Fibroblast of upper back skin (primary cell): ENCODE measurements around the gene SPAG16.
"Not testable (repeated sequence)": the region's sequence is repeated elsewhere in the genome, so short reads cannot be mapped to it uniquely, and the experiment has no call there.

ENCODE experiments used
- DNase-seq: peaks from one replicate; pipeline ENCODE4 v3.0.0-alpha.2; 2013

The SPAG16 gene

DNA sequence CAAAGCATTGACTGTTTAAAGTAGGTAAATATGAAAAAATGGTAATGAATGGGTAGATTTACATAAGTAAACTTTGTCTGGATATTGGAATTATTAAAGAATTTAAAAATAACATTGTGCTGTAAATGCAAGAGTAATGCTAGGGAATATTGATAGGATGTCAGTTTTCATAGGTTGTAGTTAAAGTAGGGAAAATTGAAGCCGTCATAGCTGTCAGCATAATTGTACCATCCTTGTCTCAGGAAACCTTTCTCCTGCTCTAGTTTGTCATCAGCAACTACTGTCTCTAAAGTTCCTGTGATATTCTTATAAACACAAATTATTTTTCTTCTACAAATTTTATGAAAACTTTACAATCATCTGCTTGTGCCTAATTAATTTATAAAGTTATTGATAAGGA, 10.1 kb upstream of the SPAG16 start:
- DNase-seq = no peak

DNA sequence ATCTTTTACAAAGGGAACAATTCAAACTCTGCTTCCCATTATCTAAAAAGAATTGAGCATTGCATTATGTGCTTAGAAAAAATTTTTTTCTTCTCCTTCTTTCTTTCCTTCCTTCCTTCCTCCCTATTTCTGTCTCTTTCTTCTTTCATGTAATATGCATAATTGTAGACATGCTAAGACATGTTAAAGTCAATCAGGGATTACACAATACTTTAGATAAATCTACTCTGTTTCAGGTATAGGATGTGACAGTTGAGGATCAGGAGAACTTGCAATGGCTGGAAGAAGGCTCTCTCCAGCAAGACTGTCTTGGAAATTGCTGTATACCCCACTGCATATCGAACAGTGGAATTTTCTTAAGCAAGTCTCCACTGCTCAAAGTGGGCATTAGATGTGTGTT, 9.0 kb upstream of the SPAG16 start:
- no peak for DNase-seq

DNA sequence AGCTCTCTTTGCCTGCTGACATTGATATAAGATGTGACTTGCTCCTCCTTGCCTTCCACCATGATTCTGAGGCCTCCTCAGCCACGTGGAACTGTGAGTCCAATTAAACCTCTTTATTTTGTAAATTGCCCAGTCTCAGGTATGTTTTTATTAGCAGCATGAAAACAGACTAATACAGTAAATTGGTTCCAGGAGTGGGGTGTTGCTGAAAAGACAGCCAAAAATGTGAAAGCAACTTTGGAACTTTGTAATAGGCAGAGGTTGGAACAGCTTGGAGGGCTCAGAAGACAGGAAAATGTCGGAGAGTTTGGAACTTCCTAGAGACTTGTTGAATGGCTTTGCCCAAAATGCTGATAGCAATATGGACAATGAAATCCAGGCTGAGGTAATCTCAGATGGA, 7.1 kb upstream of the SPAG16 start:
- DNase-seq = not testable (repeated sequence)

DNA sequence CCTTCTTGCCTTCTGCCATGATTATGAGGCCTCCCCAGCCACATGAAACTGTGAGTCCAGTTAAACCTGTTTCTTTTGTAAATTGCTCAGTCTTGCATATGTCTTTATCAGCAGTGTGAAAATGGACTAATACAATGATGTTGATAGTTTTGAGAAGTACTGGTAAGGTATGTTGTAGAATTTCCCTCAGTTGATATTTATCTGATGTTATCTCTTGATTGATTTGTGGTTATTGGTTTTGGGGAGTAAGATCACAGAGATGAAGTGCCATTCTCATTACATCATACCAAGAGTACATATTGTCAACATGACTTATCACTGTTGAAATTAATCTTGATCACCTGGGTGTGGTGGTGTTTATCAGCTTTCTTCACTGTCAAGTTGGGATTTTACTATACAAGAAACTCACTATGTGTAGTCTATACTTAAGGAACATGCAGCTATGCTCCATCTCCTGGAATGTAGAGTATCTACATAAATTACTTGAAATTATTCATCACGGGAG, 5.1 kb upstream of the SPAG16 start:
- no peak for DNase-seq

DNA sequence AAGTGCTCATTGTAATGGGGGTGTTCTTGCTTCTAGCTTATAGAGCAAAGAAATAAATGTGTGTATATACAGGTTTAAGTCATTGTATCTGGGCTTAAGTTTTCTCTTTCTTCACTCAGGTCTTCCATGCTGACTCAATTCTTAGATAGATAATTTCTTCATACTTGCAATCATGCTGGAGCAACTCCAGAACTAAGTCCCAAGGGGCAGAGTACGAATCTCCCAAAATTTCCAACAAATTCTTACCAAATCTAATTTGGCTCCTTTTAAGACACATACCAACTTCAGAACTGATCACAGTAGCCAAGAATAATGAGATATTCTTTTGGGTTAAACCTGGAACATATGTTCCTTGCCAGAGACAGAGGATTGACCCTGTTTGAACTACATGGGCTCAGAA, 4.3 kb upstream of the SPAG16 start:
- DNase-seq = peak; percentile 85

DNA sequence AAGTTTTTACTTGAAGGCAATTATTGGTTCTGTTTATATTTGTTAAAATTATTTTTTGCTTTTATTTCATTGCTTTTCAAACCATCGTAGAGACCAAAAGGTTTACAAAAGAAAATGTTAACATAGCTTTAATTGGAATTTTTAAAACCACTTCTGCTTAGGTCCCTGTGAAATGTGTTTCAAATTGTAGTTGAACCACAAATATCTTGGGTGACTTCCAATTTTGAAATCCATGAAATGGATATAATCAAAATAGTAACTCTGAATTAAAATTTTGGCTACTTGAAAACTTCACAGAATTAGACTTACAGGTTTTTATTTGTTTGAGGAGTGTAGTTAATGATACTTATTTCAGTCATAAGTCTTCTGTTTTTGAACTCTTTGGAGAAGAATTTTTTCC, 3.1 kb upstream of the SPAG16 start:
- peak; percentile 76 for DNase-seq

DNA sequence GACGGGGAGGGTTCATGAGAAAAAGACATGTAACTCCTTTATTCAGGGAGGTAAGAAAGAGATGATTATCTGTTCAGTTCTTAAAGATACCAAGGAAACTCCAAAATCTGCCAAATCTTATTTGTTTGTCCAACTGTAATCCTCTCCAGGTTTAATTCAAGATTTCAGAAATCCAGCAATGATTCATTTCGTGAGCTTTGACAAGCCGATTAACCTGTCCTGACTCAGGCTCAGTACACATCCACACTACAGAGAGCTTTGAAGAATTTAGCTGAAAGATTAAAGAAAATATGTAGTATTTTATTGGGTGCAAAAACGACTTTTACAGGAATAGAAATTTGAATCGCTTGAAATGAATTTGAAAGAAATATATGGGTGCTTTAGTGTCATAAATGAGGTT, 1.1 kb downstream of the SPAG16 start:
- DNase-seq = no peak

DNA sequence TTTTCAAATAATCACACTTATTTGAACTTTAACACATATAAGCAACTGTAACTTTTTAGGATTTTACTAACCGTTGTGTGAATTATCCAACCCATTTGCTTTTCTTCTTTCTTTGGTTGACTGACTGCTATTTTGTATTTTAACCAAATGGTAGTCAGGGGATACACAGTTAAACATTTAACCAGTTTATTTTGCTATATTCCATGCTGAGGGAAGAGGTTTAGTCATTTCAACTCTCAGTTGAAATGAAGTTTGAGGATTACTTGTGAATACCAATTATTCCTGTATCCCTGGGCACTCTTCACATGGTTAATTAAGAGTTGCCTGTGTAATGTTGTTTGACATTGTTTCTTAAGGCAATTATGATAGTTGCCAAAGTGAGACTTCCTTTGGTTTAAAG, 1.9 kb downstream of the SPAG16 start:
- no peak for DNase-seq

DNA sequence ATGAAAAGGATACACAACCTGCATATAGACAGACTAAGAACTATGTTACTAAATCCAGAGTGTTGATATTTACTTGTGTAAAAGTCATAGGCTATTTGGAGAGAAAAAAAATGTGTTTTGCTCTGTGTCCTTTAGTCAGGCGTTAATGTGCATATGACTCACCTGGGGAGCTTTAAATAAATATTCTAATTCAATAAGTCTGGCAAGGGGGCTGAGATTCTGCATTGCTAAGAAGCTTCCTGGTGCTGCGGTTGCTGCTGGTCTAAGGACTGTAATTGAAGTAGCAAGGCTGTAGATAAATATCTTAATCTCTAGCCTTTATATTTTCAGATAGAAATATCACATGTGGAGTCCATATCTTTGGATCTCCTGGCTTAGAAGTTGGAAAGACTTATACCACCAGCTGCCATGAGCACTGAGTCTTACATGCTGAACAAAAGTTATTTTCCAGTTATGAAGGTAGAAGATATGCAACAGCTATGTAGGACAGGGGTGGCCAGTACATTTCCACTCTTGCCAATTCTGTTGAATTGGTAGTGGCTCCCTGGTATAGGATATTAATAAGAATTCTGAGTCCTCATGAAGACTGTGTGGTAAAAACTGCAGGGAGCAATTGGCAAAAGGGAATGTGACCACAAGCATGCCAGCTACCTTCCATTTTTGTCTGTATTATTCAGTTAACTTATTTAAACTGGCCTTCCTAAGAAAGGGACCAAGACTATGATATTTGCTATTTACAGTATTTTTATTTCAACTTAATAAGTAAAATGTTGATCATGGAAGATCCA, 4.8 kb downstream of the SPAG16 start:
- DNase-seq = peak; percentile 25

DNA sequence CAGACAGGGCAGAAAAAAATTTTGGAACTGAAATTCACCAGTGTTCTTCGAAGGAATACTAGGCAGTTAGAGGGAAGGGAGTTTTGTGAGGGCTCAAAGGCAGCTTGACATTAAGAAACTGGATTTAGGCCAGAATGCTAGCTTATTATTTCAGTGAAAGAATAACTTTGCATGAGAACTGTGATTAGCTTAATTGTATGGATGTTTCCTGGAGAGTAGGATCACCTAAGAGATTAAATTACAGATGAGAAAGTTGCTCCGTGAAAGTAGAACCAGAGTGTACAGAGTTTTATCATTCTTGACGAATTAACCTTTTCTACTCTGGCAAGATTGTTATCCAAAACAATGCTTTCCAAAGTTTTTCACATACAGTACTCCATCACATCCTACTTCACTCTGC, 6.2 kb downstream of the SPAG16 start:
- no peak for DNase-seq

DNA sequence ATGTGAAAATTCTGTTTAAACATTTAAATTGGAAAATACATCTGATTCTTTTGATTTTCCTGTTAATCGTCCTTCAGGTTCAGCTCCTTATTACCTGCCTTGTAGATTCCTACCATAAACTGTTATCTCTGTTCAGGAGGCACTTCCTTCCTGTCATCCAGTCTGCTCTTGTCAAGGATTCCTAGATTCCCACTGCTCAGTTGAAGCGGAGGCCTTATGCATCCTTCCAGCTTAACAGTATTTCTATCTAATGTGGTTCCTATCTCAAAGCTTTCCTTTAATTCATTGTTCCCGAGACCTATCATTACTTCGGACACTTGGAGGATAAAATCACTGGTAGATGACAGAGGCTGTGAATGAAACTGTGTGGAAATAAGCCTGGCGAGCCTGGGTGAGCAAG, 12.0 kb downstream of the SPAG16 start:
- DNase-seq = no peak

DNA sequence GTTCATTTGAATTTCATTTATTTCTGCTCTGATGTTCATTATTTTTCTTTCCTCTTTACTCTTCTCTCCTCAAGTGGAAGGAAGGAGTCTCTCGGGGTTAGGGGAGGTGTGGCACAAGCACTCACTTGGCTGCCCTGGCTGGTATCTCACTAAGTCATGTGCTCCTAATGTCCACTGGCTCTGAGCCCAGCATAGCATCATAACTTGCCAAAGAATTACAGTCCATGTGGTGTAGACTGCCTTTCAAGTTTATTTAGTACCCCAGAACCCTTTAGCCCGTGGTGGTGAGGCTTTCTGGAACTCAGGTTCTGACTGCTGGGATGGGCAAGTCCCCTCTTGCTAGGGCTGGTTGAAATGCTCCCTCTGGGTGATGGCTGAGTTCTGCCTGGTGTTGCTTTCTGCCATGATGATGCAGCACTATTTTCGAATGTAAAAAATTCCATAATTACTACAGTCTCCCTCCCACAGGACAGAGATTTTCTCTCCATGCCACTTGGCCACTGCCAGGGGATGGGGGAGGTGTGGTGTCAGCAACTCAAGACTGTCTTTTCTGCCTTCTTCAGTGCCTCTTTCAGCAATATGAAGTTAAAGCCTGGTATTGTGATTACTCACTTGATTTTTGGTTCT, 22.2 kb downstream of the SPAG16 start:
- DNase-seq = peak; percentile 66

DNA sequence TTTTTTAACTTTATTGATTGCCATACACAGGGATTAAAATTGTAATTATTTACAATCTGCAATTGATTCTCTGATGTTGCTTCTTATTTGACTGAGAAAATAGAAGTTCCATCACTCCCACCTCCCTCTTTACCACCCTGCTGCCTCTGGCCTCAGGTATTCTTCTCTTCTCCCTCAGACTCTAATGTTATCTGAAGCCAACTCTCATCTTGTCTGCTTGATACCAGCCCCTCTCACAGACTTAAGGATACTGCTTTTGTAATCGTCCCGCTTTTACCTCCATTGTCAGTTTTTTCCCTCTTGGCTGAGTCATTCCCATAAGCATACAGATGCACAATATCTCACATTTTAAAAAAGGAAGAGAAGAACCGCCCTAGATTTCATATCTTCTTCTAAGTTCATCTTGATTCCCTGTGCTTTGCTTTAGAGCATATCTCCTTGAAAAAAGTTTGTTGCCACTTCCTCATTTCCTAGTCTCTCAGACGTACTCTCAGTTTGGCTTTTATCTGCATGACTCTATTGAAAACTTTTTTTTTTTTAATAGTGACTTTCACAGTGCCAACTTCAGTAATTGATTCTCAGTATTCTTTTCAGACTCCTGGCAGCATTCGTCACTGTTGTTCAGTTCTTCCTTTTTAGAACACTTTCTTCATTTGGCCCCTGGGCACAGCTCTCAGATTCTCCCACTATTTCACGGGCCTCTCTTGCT, 31.1 kb downstream of the SPAG16 start:
- DNase-seq = no peak

DNA sequence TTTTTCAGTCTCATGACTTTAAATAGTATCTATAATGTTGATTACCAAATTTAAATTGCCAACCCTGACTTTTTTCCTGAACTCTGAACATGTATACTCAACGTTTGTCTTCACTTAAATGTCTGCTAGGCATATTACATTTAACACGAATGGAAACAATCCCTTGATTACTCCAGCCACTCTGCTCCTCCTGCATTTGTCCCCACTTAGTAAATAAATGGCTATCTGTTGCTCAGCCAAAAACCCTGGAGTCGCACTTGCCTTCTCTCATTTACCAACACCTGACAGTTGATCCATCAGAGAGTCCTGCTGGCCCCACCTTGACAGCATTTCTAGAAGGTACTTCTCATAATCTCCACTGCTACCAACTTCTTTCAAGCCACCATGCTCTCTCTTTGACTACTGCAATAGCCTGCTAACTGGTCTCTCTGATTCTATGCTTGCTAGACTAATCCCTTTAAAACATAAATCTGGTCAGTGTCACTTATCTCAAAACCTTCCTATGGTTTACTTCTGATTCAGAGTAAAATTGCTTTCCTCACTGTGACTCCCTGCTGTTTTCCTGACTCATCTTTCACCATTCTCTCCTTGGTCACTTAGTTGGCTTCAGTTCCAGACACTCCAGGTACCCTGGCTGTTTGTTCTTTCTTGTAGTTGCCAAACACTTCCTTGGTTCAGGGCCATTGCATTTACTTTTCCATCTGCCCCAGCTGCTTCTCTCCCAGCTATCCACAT, 31.9 kb downstream of the SPAG16 start:
- peak; percentile 84 for DNase-seq

DNA sequence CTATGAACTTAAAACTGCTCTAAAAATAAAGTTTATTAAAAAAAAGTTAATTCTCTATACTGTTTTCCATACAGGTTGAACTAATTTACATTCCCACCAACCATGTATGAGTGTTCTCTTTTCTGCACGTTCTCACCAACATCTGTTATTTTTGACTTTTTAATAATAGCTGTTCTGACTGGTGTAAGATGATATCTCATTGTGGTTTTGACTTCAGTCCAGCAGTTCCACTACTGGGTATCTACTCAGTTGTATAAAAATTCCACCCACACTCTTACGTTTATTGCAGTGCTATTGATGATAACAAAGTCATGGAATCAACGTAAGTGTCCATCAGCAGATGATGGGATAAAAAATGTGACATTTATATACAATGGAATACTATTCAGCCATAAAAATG, 33.7 kb downstream of the SPAG16 start:
- DNase-seq = peak; percentile 80

DNA sequence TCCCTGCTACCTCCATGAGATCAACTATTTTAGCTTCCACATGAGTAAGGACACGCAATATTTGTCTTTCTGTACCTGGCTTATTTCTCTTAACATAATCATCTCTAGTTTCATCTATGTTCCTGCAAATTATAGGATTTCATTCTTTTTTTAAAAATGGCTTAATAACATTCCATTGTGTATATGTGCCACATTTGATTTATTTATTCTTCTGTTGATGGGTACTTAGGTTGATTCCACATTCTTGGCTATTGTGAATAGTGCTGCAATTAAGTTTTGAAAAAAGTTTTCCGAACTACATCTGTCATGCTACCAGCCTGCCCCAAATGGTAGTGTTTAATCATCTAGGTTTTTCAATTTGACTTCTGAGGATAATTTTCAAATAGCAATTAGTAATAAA, 36.3 kb downstream of the SPAG16 start:
- no peak for DNase-seq

DNA sequence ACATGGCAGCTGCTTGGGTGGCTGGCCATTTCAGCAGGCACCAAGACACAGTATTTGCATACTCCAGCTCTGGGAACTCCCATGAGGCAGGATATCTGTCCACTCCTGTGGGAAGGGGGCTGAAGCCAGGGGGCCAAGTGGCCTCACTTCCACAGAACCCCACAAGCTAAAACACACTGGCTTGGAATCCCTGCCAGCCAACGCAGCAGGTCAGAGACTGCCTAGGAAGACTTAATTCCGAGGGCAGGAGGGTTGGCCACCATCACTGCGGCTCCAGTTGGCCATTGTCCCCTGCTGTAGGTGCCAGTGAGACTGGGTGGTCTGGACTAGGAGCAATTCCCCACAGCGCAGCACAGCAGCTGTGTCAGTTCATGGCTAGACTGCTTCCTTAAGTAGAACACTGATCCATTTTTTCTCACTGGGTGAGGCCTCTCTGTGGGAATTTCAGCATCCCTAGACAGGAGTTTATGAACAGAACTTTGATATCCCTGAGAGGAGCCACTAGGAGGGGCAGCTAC, 52.0 kb downstream of the SPAG16 start:
- DNase-seq = no peak

DNA sequence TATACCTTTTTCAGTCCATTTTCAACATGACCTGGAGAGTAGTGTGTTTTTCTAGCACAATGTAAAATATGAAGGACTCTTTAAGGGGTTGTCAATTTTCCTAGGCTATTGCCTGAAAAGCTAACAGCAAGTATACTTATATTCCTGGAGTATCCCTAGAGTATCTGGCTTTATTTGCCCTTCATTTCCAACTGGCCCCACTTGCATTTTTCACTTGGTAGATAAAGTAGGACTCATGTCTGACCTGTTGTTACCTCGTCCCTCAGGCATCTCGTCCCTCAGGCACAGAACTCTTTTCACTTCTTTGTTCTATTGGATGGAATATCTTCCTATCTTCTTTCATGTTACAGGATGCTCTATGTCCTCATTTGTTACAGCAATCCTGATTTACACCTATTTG, 69.2 kb downstream of the SPAG16 start:
- DNase-seq = no peak

DNA sequence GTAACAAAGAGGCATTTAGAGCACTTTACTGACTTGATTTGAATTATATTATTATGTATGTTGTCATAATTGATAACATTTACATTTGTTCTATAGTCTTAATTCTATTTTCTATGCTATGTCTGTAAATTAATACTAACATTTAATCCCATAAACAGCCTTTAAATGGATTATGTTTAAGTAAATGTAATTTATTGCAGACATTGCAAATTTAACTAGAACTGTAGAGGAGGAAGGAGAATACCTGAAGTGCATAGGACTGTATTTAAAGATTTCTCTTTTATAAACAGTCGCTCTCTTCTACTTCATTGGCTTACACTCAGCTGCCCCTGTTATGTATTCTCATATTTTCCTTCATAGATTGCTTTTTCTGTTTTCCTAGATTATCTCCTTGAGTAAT, 92.4 kb downstream of the SPAG16 start:
- DNase-seq = no peak

DNA sequence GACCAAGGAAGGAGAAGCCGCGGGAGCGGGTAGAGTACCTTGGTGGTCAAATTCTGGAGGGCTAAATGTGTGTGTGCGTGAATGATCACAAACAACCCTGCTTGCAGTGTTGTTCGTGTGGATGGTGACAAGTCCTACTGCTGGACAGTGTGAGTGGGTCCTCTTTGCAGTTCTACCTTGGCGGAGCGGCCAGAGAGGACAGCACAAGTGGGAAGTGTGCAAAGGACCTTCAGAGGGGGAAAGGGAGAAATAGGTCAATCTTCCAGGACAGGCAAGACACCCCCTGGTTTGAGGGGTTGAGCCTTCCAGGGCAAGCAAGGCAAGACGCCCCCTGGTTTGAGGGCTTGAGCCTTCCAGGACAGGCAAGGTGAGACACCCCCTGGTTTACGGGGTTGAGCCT, 122.8 kb downstream of the SPAG16 start:
- DNase-seq = not testable (repeated sequence)

DNA sequence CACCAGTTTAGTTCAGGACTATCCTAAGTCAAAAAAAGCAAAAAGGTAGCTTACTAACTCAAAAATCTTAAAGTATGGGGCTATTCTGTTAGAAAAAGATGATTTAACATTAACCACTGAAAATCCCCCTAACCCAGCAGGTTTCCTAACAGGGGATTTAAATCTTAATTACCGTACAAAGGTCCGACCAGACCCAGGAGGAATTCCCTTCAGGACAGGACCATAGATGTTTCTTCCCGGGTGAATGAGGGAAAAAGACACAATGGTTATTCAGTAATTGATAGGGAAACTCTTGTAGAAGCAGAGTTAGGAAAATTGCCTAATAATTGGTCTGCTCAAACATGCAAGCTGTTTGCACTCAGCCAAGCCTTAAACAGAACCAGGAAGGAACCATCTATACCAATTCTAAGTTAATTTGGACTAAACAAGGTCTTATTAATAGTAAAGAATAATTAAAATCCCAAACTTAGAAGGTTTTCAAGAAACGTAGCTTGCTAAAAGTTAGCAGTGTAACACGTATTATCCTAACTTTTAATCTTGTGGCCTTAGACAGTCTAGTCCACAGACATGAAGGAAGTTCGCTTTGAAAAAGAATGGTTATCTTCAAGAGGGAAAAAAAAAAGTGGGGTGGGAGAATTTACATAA, 124.3 kb downstream of the SPAG16 start:
- DNase-seq = not testable (repeated sequence)

DNA sequence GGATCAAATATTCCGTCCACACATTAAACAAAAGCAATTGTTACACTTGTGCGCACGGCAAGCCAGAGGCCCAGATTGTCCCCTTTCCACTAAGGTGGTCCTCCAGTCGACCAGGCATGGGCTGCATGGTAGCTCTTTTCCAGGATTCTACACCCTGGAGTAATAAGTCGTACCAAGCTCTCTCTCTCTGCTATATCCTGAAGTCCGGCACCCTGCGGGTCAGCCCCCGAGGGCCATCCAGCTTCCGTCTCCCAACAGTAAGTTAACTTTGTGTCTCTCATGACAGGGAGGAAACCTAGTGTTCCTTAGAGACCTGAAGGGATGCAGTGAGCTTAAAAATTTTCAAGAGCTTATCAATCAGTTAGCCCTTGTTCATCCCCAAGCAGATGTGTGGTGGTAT, 126.4 kb downstream of the SPAG16 start:
- not testable (repeated sequence) for DNase-seq
